MV-4-11 (cell line): ENCODE results near the gene KCNAB2.

Experiments used
- DNase-seq: peaks from one replicate; lab custom pipeline; 2025; lab: John Stamatoyannopoulos, UW

Gene KCNAB2

DNA sequence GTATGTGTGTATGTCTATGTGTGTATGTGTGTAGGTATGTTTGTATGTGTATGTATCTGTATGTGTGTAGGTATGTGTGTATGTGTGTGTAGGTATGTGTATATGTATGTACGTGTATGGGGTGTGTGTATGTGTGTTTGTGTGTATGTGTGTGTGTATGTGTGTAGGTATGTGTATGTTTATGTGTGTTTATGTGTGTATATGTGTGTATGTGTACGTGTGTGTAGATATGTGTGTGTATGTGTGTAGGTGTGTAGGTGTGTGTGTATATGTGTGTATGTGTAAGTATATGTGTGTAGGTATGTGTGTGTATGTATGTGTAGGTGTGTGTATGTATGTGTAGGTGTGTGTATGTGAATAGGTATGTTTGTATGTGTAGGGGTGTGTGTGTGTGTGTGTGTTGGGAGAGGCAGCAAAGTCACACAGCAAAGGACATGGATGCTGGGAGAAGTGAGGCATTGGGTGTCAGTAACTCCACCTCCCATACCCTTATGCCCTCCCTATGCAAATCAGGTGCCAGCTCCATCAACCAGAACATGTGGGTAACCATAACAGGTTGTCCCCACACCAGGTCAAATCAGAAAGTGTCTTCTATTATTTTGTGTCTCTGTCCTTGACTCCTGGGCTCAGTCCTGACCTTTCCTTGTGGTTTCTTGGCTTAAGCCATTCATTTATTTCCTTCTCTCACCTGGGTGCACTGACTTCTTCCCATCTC lies 15.0 kb upstream of the KCNAB2 start:
- no peak for DNase-seq

DNA sequence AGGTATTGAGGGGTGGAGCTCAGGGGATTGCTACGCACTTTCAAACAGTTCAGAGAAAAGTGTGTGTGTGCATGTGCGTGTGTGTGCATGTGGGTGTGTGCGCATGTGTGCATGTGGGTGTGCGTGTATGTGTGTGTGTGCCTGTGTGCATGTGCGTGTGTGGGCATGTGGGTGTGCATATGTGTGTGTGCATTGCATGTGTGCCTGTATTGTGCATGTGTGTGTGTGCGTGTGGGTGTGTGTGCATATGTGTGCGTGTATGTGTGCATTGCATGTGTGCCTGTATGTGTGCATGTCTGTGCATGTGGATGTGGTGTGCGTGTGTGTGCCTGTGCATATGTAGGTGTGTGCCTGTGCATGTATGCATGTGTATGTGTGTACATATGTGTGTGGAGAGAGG lies 12.6 kb upstream of the KCNAB2 start:
- no peak for DNase-seq

DNA sequence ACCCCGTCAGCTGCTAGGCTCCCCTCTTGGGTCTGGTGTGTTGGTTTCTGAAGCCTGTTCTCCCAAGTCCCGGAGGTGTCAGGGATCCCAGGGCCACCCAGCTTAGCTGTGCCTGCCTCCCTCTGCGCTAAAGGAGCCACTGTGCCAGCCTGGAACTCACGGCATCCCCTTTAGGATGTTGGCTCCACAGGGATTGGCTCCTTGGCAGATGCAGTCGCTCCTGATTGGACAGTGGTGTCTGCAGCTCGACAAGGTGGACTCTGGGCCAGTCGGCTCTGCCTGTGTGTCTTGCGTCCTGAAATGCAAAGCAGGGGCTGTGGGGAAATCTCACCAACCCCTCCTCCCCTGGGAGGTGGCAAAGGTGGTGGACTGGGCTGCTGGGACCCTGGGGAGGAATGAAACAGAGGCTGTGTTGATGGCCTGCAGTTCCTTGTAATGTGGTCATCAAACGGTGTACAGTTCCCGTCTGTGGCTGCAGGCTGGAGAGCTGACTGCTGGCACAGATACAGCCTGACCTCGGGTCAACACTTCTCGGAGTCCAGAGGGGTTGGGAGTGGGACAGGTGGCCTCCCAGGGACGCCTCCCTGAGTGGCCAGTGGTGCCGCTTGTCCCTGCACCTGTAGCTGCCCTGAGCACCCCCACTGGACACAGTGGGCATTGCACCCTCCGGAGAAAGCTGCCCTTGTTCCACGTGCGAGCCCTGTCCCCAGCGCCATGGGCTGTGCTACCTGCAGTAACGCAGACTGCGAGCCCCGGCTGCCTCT lies 11.5 kb upstream of the KCNAB2 start:
- no peak for DNase-seq

DNA sequence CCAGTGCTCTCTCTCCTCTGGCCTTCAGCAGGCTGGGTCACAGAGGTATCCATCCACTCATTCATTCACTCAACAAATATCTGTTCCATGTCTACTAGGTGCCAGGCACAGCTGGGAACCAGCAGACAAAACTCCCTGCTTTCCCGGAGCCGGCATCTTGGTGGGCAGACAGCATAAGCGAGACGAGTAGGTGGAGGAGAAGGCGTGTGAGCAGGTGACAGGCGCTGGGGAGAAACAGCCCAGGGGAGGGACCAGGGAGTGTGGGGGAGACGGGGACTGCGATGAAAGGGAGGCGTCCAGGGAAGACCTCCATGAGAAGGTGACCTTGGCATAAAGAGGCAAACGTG lies 11.0 kb upstream of the KCNAB2 start:
- no peak for DNase-seq

DNA sequence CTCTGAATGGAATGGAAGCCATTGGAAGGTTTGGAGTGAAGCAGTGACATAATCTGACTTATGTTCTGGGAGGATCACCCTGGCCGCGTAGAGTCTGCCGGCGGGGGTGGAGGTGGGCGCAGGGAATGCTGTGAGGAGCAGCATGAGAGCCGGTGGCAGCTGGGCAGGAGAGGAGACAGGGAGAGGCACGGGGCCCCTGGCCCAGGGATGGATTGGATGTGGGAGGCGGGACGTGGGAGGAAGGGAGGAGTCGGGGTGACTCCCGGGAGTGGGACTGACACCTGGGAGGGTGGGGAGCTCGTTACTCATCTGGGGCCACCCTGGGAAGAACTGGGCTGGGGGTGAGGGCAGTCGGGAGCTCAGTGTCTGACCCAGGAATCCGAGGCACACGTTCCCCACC lies 10.4 kb upstream of the KCNAB2 start:
- DNase-seq: no peak

DNA sequence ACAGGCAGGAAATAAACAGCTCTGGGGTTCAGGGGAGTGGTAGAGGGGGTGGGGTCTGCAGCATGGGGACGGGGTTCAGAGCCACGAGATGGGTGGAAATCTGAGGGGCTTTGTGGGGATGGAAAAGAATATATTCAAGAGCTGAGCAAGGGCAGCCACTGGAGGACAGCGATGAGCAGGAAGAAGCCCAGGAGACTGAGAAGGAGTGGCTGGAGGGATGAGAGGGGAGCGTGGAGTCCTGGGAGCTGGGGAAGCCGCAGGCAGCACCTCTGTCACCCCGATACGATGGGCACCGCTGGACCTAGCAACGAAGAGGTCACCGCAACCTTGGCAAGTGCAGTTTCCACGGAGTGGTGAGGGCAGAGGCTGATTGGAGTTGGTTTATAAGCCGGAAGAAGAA lies 10.0 kb upstream of the KCNAB2 start:
- no peak for DNase-seq

DNA sequence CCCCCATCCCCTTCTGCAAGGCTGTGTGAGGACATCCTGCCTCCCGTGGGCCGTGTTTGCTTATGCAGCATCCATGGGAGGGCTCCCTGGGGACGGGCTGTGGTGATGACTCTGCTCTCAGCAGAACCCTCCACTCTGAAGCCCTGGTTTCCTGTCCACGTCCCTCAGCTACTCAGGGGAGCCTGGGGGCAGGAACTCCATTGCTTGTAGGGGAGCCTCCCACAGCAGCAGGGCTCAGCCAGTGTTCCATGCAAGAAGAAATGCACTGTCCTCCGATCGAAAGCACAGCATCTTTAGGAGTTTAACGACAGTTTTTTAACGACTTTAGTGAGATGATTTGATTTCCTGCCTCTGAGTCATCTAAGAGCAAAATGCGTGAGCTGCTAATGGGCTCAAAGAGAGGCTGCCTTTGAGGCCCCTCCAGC lies 8.3 kb upstream of the KCNAB2 start:
- no peak for DNase-seq

DNA sequence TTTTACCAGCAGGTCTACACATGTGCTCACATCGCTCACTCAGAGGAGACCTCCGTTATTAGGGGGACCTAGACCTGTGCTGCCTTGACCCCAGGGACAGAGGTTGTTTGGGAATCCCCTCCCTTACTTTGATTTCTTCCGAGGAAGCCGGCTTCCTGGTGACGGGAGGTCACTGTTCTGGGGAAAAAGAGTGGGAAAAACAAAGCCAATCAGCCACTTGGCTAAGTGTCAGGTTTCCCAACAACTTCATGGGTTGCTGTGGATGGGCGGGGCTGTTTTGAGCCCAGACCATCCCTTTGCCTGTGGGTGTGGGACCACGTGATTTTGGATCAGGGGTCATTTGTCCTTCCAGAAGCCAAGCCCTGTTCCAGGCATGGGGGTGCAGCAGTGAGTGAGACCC lies 7.1 kb upstream of the KCNAB2 start:
- DNase-seq: no peak

DNA sequence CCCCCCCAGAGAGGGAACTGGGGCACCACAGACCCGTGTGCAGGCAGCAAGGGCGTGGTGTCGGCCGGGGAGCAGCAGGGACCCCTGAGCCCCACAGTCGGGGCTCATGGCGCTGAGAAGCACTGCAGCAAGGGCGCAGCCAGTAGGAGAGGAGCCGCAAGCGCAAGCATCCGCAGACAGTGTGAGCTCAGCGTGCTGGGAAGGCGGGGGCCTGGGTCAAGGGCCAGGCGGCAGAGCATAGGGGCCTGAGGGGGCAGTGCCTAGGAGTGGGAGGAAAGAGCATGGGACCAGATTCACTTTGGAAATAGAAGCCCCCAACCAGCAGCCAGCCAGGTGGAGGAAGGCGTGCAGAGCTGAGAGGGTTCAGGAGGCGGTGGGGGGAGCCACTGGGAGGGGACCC lies 6.7 kb upstream of the KCNAB2 start:
- DNase-seq: no peak

DNA sequence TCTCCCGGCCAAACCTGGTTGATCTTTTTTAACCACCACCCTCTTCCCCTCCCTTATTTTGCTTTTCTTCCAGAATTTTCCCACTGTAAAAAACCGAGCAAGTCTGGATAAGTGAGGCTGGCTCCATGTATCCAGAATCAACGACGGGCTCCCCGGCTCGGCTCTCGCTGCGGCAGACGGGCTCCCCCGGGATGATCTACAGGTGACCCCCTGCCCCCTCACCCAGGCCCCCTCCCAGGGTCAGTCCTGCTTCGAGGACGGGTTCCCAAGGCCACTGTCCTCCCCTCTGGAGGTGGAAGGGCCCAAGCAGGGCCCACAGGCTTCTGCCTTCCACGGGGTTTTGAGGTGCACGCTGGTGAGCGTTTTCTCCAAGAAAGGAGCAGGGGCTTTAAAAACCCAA lies 5.2 kb upstream of the KCNAB2 start:
- no peak for DNase-seq

DNA sequence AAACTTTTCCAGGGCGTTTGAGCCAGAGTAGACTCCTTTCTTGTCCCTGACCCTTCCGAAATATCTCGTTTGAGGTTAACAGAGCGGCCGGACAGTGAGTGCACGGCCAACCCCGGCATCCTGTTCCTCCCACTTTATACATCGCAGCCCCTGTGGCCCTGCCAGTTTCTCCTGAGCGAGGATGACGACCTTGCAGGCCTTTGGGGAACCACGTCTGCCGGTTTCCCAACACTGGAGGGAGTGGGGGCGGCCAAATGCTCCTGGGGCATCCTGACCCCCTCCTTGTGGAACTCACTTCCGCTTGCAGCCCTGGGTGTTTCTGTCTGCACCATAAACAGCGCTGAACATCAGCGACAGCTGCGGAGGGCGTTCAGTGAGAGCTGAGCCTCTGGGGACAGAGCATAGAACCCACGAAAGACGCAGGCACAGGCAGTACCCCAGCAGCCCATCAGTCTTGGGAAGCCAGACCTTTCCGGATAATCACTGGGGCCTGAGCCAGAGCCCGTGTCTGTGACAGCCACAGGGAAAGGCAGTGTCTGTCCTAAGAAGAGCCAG lies 4.8 kb upstream of the KCNAB2 start:
- DNase-seq: no peak

DNA sequence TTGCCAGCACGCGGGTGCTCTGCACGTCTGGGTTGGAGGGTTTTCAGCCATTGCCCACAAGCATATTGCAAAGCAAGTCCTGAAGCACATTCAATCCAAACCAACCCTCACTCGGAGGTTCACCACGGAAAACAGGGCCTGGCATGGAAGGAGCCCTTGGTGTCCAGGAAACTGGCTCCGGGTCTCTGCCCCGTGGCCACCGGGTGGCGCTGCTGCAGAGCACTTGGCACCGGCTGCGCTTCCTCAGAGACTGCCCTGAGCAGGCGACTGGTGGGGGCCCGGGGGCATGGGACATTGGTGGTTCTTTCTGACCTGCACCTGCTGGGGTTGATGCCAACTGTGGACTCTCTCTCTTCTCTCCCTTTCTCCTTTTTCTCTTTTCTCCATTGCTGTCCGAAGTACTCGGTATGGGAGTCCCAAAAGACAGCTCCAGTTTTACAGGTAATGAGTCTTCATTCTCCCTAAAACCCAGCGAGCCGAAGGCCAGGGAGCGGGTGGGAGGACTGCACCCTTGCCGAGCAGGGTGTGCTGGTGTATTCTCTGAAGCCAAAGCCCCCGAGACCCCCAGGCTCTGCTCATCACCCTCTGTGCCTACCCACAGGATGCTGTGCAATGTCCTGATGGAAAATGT lies 4.1 kb upstream of the KCNAB2 start:
- no peak for DNase-seq

DNA sequence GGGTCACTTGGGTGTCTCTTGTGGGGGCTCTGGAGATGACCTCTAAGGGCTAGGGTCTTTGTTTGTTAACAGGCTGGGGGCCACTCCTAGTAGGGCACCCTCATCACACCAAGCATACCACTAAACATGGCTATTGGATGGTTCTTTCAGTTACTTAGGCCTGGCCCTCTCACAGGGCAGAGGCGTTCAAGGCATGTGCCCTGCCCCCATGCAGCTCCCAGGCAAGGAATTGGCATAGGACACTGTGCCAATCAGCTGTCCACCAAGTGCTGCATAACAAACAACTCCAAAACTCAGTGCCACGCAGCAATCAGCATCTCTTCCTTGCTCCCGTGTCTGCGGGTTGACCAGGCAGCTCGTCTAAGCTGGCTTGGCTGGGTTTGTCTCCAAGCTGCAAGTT lies 2.1 kb upstream of the KCNAB2 start:
- DNase-seq: no peak

DNA sequence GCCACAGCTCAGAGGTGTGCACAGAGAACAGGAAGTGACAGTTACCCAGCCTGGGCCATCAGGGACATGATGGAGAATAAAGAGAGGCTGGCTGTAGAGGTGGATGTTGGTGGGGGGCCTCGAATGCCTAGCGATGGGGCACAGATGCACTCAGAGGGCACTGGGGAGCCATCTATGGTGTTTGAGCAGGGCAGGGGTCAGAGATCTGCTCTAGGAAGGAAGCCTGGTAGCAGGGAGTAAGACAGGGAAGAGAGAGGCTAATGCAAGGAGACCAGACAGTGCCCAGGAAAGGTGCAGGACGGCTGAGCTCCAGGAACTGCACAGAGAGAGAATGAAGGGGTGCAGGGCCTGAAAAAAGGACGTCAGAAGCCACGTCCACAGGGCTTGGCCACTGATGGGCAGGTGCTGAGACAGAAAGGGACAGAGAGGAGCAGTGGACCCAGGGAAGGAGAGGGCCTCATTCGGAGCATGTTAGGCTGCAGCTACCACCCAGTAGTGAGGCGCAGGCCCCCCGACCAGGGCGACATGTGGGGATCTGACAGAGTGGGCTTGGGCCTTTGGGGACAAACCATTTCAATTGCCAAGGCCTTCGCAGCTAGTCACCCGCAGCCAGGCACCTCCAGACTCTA lies 1.1 kb upstream of the KCNAB2 start:
- DNase-seq: no peak

DNA sequence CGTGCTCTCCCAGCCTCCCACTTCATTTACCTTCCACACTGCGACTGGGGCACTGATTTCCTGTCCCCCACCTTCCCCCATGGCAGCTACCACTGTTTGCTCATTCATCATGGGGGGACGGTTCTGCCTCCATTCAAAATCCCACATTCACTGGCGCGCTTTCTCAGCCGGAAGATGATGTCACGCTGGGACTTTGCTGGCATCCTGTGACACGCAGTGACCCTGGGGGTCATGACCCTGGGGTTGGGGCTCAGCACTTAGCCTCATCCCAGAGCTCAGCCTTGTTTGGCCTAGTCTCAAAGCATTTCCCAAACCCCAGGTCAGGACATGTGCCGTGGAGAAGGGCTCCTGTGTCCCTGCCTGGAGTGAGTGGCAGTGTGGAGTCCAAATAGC lies 582 bp upstream of the KCNAB2 start:
- no peak for DNase-seq

DNA sequence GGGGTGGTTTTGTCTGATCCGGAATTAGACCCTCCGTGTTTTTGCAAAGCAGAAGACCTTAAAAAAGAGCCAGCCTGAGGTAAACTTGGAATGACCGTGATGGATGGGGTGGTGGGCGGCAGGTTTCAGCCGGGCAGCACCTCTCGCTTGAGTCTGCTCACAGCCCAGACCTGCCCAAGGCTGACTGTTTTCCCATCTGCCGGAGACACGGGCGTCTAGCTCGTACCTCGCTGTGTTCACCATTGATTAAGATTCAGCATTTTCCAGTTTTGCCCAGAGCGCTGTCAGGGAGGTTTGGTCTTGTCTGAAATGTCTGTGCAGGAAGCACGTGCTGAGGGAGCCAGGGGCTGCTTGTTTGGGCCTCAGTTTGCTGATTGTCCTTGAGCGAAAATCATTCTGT lies 591 bp downstream of the KCNAB2 start:
- DNase-seq: no peak

DNA sequence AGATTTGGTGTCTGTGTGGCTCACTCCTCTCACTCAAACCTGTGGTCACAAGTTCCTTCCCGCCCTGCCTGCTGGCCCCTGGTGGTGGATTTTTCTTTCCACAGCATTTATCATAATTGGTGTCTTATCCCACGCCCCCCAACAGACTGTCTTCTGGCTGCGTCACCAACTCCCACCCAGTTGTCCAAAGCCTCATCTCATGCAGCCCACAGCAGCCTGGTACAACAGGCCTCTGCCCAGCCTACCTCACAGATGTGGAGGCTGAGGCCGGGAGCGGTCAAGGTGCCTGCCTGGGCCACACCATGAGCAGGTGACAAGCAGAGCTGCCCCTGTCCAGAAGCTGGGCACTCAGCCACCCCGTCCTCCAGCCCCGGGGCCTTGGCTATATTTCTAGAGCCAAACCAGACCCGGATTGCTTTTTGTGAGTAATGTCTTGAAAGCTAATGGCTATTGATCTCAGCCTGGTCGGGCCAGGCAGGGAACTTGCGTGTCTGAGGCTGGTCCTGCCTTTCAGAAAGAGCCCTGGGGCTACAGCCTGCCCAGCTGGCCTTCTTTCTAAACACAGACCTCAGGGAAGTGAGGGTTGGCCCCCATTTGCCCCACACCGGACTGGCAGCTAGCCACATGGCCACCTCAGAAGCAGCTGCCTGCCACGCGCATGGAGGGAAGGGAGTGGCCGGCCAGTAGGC lies 2.6 kb downstream of the KCNAB2 start:
- no peak for DNase-seq

DNA sequence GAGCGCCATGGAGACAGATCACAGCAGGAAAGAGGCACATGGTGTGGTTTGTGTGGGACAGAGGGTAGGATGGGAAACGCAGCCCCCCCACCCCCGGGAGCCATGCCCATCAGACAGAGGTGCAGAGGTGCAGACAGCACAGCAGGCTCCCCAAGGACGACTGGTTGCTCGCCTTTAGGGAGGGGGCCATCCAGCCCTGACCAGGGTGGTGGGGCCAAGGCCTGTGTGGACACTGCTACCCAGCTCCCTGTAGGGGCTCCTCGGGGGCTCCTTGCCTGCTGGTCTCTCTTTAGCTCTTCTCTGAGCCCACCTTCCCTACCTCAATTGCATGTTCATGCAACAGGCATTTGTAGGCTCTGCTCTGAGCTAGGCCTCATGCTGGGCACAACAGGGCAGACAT lies 3.7 kb downstream of the KCNAB2 start:
- no peak for DNase-seq

DNA sequence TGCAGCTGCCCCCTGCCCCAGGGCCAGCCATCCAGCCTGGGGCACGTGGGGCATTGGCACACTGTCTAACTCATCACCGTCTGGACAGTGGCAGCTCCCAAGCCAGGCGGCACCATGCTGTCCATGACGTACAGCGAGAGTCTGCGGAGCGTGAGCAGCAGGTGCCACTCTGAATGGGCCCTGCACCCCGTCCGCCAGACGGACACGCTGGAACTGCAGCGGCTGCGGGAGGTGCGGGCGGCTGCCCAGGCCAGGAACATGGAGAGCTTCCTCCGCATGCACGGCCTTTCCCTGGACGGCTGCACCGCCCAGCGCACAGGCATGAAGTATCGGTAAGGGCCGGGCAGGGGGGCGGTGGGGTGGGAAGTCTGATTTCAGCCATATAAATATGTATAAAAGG lies 5.7 kb downstream of the KCNAB2 start:
- DNase-seq: no peak

DNA sequence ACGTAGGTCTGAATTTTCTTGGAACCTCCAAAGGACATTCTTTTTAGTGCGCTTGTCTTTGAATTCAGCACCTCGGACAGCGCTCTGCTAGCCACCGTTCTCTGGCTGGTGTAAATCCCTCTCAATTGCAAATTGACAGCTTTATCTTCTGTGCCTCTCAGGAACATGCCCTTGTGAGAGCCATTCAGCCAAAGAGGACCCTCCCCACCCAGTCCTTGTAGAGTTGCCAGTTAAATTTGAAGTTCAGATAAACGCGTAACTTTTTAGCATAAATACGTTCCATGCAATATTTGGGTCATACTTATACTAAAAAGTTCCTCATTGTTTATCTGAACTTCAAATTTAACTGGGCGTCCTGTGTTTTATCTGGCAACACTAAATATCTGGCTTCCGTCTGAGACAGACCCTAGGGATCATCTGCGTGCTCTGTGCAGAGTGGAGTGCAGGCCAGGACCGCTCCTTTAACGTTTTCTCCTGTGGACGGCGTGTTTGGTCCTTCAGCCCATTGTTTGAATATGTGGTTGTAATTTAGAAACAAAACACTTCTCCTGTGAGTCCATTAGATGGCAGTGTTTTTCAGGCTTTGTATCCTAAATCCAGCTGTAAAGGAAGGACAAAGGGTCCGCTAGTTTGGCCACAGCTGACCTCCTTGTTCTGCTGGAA lies 7.0 kb downstream of the KCNAB2 start:
- peak; percentile 21 for DNase-seq

DNA sequence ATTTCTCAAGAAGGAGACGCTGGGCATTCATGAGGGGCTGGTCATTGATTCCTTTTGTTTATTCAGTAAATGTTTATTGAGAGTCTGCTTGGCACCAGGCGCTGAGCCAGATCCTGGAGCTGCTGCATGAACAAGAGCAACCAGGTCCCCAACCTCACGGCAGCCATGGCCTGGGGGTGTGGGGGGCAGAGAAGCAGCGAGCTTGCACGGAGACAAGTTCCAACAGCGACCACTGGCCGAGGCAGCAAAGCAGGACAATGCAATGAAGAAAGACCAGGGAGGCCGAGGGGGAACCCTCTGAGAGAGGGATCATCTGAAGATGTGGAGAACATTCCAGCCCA lies 7.5 kb downstream of the KCNAB2 start:
- no peak for DNase-seq

DNA sequence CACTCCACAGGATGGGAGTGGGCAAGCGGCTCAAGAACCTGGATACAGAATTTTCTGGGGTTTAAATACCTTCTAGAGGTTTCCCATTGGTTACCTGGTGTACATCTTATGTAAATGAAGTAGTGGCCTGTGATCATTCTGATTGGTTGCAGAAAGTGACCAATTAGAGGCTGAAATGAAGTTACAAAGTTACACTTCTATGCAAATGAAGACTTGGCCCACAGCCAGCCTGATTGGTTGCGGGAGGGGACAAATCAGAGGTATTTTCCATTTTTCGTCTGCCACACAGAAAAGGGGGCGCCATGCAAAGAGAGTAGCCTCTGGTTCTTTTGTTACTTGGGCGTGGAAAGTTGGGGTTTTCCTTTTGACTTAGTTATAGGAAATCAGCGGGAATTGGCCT lies 8.9 kb downstream of the KCNAB2 start:
- no peak for DNase-seq
